SK-N-SH (cell line): ENCODE data around the gene MARK3. TPM values are rescaled to one million over a fixed set of nuclear protein-coding genes. Genes with fewer than 3 reads are reported as not detected.
"Not testable (repeated sequence)": the region's sequence is repeated elsewhere in the genome, so short reads cannot be mapped to it uniquely, and the experiment has no call there.

Experiments used
- CTCF ChIA-PET: fragments of 300-600, 350-600 bp; formaldehyde crosslinking; extraction: SDS; loops from one replicate; lab custom pipeline; 2021; lab: Yijun Ruan, JAX
- POLR2A ChIA-PET: fragments of 350-600 bp; sonication (Branson Sonifier 250); formaldehyde crosslinking; extraction: SDS; loops from one replicate; lab custom pipeline; 2020; ENCODE audit warnings: antibody characterized with exemption, inconsistent platforms; lab: Yijun Ruan, JAX
- DNase-seq: peaks from one replicate; pipeline ENCODE4 v3.0.0; 2012
- H2AFZ ChIP-seq: fragments of 200-600 bp; sonication (generic); 2 replicates; pipeline ENCODE4 v1.8.1; 2016; ENCODE audit warnings: antibody characterized with exemption, mild to moderate bottlenecking, low read depth
- H3F3A ChIP-seq: fragments of 200-600 bp; sonication (generic); replicated peaks from 2 replicates; pipeline ENCODE3; 2016; ENCODE audit warnings: antibody characterized with exemption, mild to moderate bottlenecking; ENCODE audit not compliant: insufficient read depth
- H3K27ac ChIP-seq, 2 experiments: fragments of 200-500 bp in 1 of 2; fragments of 200-600 bp in 1 of 2; sonication (Bioruptor generic) in 1 of 2; sonication (generic), shearing (Covaris generic) in 1 of 2; 2 replicates each; pipeline versions ENCODE4 v1.5.1 to v1.6.1; 2014 to 2016; ENCODE audit warnings: low read depth in 2 of 2, inconsistent platforms in 1 of 2, low read length in 1 of 2, mild to moderate bottlenecking in 1 of 2, mixed read lengths in 1 of 2
- H3K27me3 ChIP-seq: fragments of 200-600 bp; sonication (generic), shearing (Covaris generic); 2 replicates; pipeline ENCODE4 v1.6.1; 2016; ENCODE audit warnings: mixed run types; ENCODE audit not compliant: insufficient read depth
- H3K36me3 ChIP-seq, 2 experiments: fragments of 200-500 bp in 1 of 2; fragments of 200-600 bp in 1 of 2; sonication (Bioruptor generic) in 1 of 2; sonication (generic) in 1 of 2; replicated peaks in 1 of 2; 2 replicates each; pipeline versions ENCODE3 to v1.5.1; 2014 to 2016; ENCODE audit warnings: low read length in 1 of 2, mild to moderate bottlenecking in 1 of 2; ENCODE audit not compliant: insufficient read depth in 2 of 2, control insufficient read depth in 1 of 2
- H3K4me1 ChIP-seq, 2 experiments: fragments of 200-500 bp in 1 of 2; fragments of 200-600 bp in 1 of 2; sonication (Bioruptor generic) in 1 of 2; sonication (generic), shearing (Covaris generic) in 1 of 2; 2 replicates each; pipeline versions ENCODE4 v1.5.1 to v1.6.1; 2014 to 2016; ENCODE audit warnings: low read depth in 1 of 2, low read length in 1 of 2, mixed run types in 1 of 2; ENCODE audit not compliant: insufficient read depth in 2 of 2, control insufficient read depth in 1 of 2
- H3K4me2 ChIP-seq: fragments of 200-600 bp; sonication (generic), shearing (Covaris generic); 2 replicates; pipeline ENCODE4 v1.6.1; 2017; ENCODE audit warnings: mixed run types
- H3K4me3 ChIP-seq, 2 experiments: fragments of 200-500 bp in 1 of 2; fragments of 200-600 bp in 1 of 2; sonication (Bioruptor generic) in 1 of 2; sonication (generic), shearing (Covaris generic) in 1 of 2; 2 replicates each; pipeline versions ENCODE4 v1.5.1 to v1.8.1; 2014 to 2016; ENCODE audit warnings: low read depth in 2 of 2, inconsistent platforms in 1 of 2, low read length in 1 of 2, mild to moderate bottlenecking in 1 of 2, mixed read lengths in 1 of 2, moderate library complexity in 1 of 2
- H3K79me2 ChIP-seq: fragments of 200-600 bp; sonication (generic); 2 replicates; pipeline ENCODE4 v1.8.1; 2017; ENCODE audit warnings: mild to moderate bottlenecking; ENCODE audit not compliant: insufficient read depth
- H3K9ac ChIP-seq: fragments of 200-600 bp; sonication (generic); 2 replicates; pipeline ENCODE4 v1.6.1; 2017; ENCODE audit warnings: mixed run types
- H3K9me2 ChIP-seq: fragments of 200-600 bp; sonication (generic); 2 replicates; pipeline ENCODE4 v1.6.1; 2017; ENCODE audit warnings: mixed run types
- H3K9me3 ChIP-seq: fragments of 200-600 bp; sonication (generic); 2 replicates; pipeline ENCODE4 v1.6.1; 2017; ENCODE audit warnings: mixed run types, mild to moderate bottlenecking, moderate library complexity
- H4K20me1 ChIP-seq: fragments of 200-600 bp; sonication (generic); 2 replicates; pipeline ENCODE4 v1.6.1; 2017; ENCODE audit warnings: mild to moderate bottlenecking, mixed run types; ENCODE audit not compliant: insufficient read depth
- ELF1 ChIP-seq: IDR thresholded peaks from 2 replicates; pipeline ENCODE4 v1.4.0; 2012
- EP300 ChIP-seq, 2 experiments: IDR thresholded peaks; 2 replicates each; pipeline versions ENCODE4 v1.4.0 to v1.6.1; 2012; ENCODE audit warnings: borderline replicate concordance in 1 of 2, low read depth in 1 of 2, low read length in 1 of 2
- FOSL2 ChIP-seq: IDR thresholded peaks from 2 replicates; pipeline ENCODE4 v1.4.0; 2012; ENCODE audit warnings: low read depth, mild to moderate bottlenecking, moderate library complexity, borderline replicate concordance
- FOXJ3 ChIP-seq: sonication (generic); formaldehyde crosslinking; IDR thresholded peaks from 2 replicates; pipeline ENCODE4 v1.5.1; 2020; ENCODE audit warnings: mild to moderate bottlenecking, missing genetic modification reagents
- GATA2 ChIP-seq: sonication (generic); formaldehyde crosslinking; IDR thresholded peaks from 2 replicates; pipeline ENCODE4 v1.5.0; 2020; ENCODE audit warnings: mild to moderate bottlenecking, missing genetic modification reagents
- JUND ChIP-seq: IDR thresholded peaks from 2 replicates; pipeline ENCODE4 v1.4.0; 2012
- MEF2A ChIP-seq: IDR thresholded peaks from 2 replicates; pipeline ENCODE4 v1.4.0; 2012; ENCODE audit warnings: low read depth, borderline replicate concordance
- MXI1 ChIP-seq: IDR thresholded peaks from 2 replicates; pipeline ENCODE4 v1.6.1; 2012; ENCODE audit warnings: mild to moderate bottlenecking, low read depth, low read length, improper control_type of control experiment
- NRF1 ChIP-seq: IDR thresholded peaks from 2 replicates; pipeline ENCODE4 v1.6.1; 2012; ENCODE audit warnings: low read depth, mild to moderate bottlenecking, low read length
- POLR2AphosphoS5 ChIP-seq: IDR thresholded peaks from 2 replicates; pipeline ENCODE4 v1.6.1; 2012; ENCODE audit warnings: low read depth, low read length
- RCOR1 ChIP-seq: fragments of 150-350 bp; IDR thresholded peaks from 2 replicates; pipeline ENCODE4 v1.6.1; 2017; ENCODE audit warnings: antibody characterized with exemption, low read length
- SIN3A ChIP-seq: IDR thresholded peaks from 2 replicates; pipeline ENCODE4 v1.6.1; 2012; ENCODE audit warnings: low read depth, mild to moderate bottlenecking, low read length, moderate library complexity, borderline replicate concordance
- TEAD4 ChIP-seq: IDR thresholded peaks from 2 replicates; pipeline ENCODE4 v1.4.0; 2012; ENCODE audit warnings: mild to moderate bottlenecking, borderline replicate concordance; ENCODE audit not compliant: insufficient read depth
- WGBS: methylation state at CpG from one replicate; pipeline ENCODE4 v1.1.6; 2017; ENCODE audit warnings: low lambda C conversion rate; 5-methylcytosine and 5-hydroxymethylcytosine counted together
- polyA plus RNA-seq, 3 experiments: library from polyadenylated mRNA; depleted of rRNA; stranded (reverse); fragments of >200 nt; gene quantifications; 2 replicates each; pipeline ENCODE4 v1.2.3, GENCODE V29; 2012
- TF ChIP-seq, protein P1 (sequence below): IDR thresholded peaks from 2 replicates; pipeline ENCODE4 v1.4.0; 2012; ENCODE audit warnings: low read depth, borderline replicate concordance
- TF ChIP-seq, protein P2 (sequence below): IDR thresholded peaks from 2 replicates; pipeline ENCODE4 v1.4.0; 2012; ENCODE audit warnings: low read depth

MARK3 gene
- polyA plus RNA-seq, 1 of the 3 experiments (the other 2 are of a cell fraction) = 73.4 TPM

DNA sequence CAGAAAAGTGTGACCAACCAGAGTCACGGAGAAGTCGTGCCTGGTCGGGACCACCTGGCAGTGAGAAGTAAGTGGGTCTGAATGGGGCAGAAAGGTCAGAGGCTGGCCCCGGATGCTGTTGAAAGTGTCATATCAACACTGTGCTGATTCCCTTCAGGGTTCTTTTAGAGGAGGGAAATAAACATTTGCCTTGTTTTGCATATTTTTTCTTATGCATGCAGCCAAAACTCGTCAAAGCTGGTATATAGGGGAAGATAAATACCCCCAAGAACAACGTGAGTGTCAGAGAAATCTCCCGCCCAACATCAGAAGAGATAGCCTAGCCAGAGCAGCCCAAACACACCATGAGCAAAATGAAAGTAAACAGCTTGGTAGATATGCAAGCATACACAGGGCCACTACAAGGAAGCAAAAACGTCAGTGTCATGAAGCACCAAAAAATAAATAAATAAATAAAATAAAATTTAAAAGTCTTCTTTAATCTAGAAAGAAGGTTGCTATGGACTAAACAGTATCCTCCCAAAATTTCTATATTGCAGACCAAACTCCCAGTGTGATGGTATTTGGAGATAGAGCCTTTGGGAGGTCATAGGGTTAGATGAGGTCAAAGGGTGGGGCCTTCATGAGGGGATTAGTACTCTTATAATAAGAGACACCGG lies 29.1 kb upstream of the MARK3 start (continued):
- TF ChIP-seq, protein P1, sequence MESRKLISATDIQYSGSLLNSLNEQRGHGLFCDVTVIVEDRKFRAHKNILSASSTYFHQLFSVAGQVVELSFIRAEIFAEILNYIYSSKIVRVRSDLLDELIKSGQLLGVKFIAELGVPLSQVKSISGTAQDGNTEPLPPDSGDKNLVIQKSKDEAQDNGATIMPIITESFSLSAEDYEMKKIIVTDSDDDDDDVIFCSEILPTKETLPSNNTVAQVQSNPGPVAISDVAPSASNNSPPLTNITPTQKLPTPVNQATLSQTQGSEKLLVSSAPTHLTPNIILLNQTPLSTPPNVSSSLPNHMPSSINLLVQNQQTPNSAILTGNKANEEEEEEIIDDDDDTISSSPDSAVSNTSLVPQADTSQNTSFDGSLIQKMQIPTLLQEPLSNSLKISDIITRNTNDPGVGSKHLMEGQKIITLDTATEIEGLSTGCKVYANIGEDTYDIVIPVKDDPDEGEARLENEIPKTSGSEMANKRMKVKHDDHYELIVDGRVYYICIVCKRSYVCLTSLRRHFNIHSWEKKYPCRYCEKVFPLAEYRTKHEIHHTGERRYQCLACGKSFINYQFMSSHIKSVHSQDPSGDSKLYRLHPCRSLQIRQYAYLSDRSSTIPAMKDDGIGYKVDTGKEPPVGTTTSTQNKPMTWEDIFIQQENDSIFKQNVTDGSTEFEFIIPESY = no peak
- no peak for TF ChIP-seq MXI1
- TF ChIP-seq, protein P2, sequence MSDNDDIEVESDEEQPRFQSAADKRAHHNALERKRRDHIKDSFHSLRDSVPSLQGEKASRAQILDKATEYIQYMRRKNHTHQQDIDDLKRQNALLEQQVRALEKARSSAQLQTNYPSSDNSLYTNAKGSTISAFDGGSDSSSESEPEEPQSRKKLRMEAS = no peak
- TF ChIP-seq NRF1 = no peak
- no peak for TF ChIP-seq FOSL2
- TF ChIP-seq TEAD4 = no peak

DNA sequence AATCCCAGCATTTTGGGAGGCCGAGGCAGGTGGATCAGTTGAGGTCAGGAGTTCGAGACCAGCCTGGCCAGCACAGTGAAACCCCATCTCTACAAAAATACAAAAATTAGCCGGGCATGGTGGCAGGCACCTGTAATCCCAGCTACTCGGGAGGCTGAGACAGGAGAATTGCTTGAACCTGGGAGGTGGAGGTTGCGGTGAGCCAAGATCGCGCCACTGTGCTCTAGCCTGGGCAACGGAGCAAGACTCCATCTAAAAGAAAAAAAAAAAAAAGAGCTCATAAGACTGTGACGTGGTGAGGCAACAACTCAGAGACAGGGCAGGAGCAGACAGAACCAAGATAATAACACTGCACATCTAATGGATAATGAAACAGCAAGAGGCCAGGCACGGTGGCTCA lies 27.7 kb upstream of the MARK3 start:
- H3K27ac ChIP-seq, H3K79me2 ChIP-seq, H3K4me1 ChIP-seq, H3K9me3 ChIP-seq, H3K9me2 ChIP-seq, H3K27me3 ChIP-seq, H3K36me3 ChIP-seq, H4K20me1 ChIP-seq, DNase-seq, H3K4me3 ChIP-seq, H3K9ac ChIP-seq, H3K4me2 ChIP-seq, POLR2A ChIA-PET, H2AFZ ChIP-seq: not testable (repeated sequence)
- 92% methylated on average over 10 of the region's 10 CpGs for WGBS
- peaks cover 12% of the 10 kb centered on the region for H3F3A ChIP-seq
- CTCF ChIA-PET = interaction anchor here (0.8 to 2.1 kb wide), 4 partner anchors 16 to 37 kb away, joined by 3 to 9 read pairs (median 3); no protein-coding TSS in a partner anchor

DNA sequence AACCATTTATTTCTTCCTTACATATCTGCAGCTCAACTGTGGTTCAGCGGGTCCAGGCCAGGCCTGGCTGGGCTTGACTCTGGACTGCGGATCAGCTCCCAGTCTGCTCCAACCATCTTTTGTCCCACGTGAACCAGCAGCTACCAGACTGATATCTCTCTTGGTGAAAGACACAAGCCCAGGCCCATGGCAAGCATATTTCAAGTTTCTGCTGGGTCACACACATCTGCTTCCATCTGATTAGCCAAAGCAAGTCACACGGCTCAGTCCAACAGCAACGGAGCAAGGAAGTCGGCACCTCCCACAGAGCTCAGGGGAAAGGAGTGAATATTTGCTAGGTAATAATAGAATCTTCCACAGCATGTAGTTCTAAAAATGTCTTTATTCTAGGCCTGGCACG lies 24.7 kb upstream of the MARK3 start:
- H3K9ac ChIP-seq = no peak overlapping the region
- peaks cover 0 to 4% of the 10 kb centered on the region in 2 experiments; a peak in 2 of 4 replicates for H3K4me1 ChIP-seq
- H3F3A ChIP-seq = peaks cover 15% of the 10 kb centered on the region
- TF ChIP-seq EP300 (IDR thresholded peaks at IDR 0.05; ENCODE audit: borderline replicate concordance in 1 of 2, low read depth in 1 of 2, low read length in 1 of 2) (no peak), ELF1 (no peak), SIN3A (no peak), JUND (no peak), MEF2A (no peak), POLR2AphosphoS5 (no peak), RCOR1 (no peak), FOXJ3 (no peak), FOSL2 (no peak), GATA2 (CRISPR knock-in tag) (no peak)
- no peak overlapping the region for H2AFZ ChIP-seq
- H3K4me2 ChIP-seq = no peak overlapping the region
- no peak for DNase-seq
- no peak overlapping the region for H3K4me3 ChIP-seq
- no peak overlapping the region for H3K27ac ChIP-seq
- H3K36me3 ChIP-seq = no peaks in the 10 kb centered on the region
- H3K27me3 ChIP-seq = no peaks in the 10 kb centered on the region
- POLR2A ChIA-PET = no interaction called here
- CTCF ChIA-PET = interaction anchor here (0.9 to 1.7 kb wide), 2 partner anchors 24 to 30 kb away, joined by 3 to 5 read pairs; partner anchors contain the start of gene MARK3
- WGBS = 78% methylated on average over 7 of the region's 7 CpGs
- H3K79me2 ChIP-seq = no peaks in the 10 kb centered on the region
- peaks cover 10% of the 10 kb centered on the region; the same call in 1 of the 2 replicates for H3K9me3 ChIP-seq
- no peaks in the 10 kb centered on the region for H3K9me2 ChIP-seq
- no peaks in the 10 kb centered on the region for H4K20me1 ChIP-seq
